22Rv1 (cell line): ENCODE measurements around the gene SUPT3H.

Source experiments
- CTCF ChIP-seq: fragments of 450-650 bp; IDR thresholded peaks from 2 replicates; pipeline ENCODE4 v1.5.1; 2017; ENCODE audit warnings: mild to moderate bottlenecking
- ZFX ChIP-seq: fragments of 450-650 bp; IDR thresholded peaks from 2 replicates; pipeline ENCODE4 v1.6.1; 2017; ENCODE audit warnings: antibody characterized with exemption, borderline replicate concordance

- no peak for TF ChIP-seq CTCF
- no peak for TF ChIP-seq ZFX
Observed at GRCh38 chr6:44789061-44789460, 588.7 kb downstream of the SUPT3H start.
